ENCODE measurements around the gene UHRF1.

The UHRF1 gene

GRCh38 chr19:4902796-4903195 is 6.5 kb upstream of the UHRF1 start, which contains the start of gene ARRDC5:
ARRDC5 (minus strand) TSS chr19:4902896; CDS start chr19:4902825, 71 bp downstream.
- DNase-seq: no peak

GRCh38 chr19:4904481-4904880 is 4.8 kb upstream of the UHRF1 start:
- DNase-seq: no peak

GRCh38 chr19:4906963-4907362 is 2.3 kb upstream of the UHRF1 start:
- no peak for DNase-seq

GRCh38 chr19:4908360-4908759 is 941 bp upstream of the UHRF1 start:
- DNase-seq: no peak

GRCh38 chr19:4908781-4909155 is 533 bp upstream of the UHRF1 start:
- no peak for DNase-seq

GRCh38 chr19:4909897-4910593 is 744 bp downstream of the UHRF1 start:
- DNase-seq: peak; percentile 93

GRCh38 chr19:4910594-4911281 is 1.4 kb downstream of the UHRF1 start:
- DNase-seq: peak; percentile 85

- no peak for DNase-seq
These were observed 2.0 kb downstream of the UHRF1 start for GRCh38 chr19:4911314-4911713.

GRCh38 chr19:4911786-4912672 is 2.7 kb downstream of the UHRF1 start:
- peak; percentile 100 for DNase-seq

GRCh38 chr19:4913996-4914735 is 4.9 kb downstream of the UHRF1 start:
- no peak for DNase-seq

GRCh38 chr19:4914736-4915501 is 5.6 kb downstream of the UHRF1 start:
- peak; percentile 77 for DNase-seq

GRCh38 chr19:4916292-4917082 is 7.2 kb downstream of the UHRF1 start:
- DNase-seq: no peak

- no peak for DNase-seq
These were observed 13.4 kb downstream of the UHRF1 start for GRCh38 chr19:4922530-4923275.

- no peak for DNase-seq
These were observed 14.0 kb downstream of the UHRF1 start for GRCh38 chr19:4923276-4923747.

- no peak for DNase-seq
These were observed 19.9 kb downstream of the UHRF1 start for GRCh38 chr19:4929186-4929585.

GRCh38 chr19:4930664-4931063 is 21.4 kb downstream of the UHRF1 start:
- peak; percentile 22 for DNase-seq

- no peak for DNase-seq
These were observed 23.4 kb downstream of the UHRF1 start for GRCh38 chr19:4932711-4933110.

- DNase-seq: no peak
These were observed 24.2 kb downstream of the UHRF1 start for GRCh38 chr19:4933528-4933927.

- DNase-seq: no peak
These were observed 26.1 kb downstream of the UHRF1 start for GRCh38 chr19:4935444-4935843.

GRCh38 chr19:4937060-4937459 is 27.8 kb downstream of the UHRF1 start:
- no peak for DNase-seq
